Measurements from ENCODE around the gene PPIL6.

The PPIL6 gene

DNA sequence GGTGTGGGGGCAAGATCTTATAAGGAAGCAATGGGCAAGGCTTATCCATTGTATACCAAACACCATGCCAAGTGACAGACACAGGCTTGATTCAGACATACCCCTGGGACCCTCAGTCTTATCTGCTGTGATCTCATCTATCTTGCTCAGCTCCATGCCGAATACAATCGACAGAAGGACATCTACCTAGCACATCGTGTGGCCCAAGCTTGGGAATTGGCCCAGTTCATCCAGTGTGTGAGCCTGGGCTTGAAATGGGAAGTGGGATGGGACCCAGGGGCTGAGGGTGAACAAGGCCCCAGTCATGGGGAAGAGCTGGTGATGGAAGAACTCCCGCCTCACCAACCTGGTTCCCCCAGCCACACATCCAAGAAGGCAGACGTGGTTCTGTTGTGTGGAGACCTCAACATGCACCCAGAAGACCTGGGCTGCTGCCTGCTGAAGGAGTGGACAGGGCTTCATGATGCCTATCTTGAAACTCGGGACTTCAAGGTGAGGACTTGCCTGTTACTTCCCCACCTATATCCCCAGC, 2.0 kb upstream of the PPIL6 start:
- no peak overlapping the region for H3K4me2 ChIP-seq (ENCODE audit: low read depth, low read length)
- H3K9me3 ChIP-seq (replicated peaks; ENCODE audit: insufficient read depth, low read length): no peaks in the 10 kb centered on the region
- H3K27me3 ChIP-seq (replicated peaks; ENCODE audit: insufficient read depth, low read length): no peaks in the 10 kb centered on the region
- no peaks in the 10 kb centered on the region for H3K9me2 ChIP-seq (replicated peaks; ENCODE audit: insufficient read depth, low read length)
- H2AFZ ChIP-seq (ENCODE audit: low read length): no peak overlapping the region
- no peak overlapping the region for H3K27ac ChIP-seq (ENCODE audit: low read length)
- H3K4me3 ChIP-seq (ENCODE audit: low read length): no peak overlapping the region; the same call in 1 of the 2 replicates
- DNase-seq: no peak
- no peak overlapping the region for H3K9ac ChIP-seq (ENCODE audit: low read length)
- peaks cover 6% of the 10 kb centered on the region; the same call in 1 of the 2 replicates for H3F3A ChIP-seq (ENCODE audit: insufficient read depth, low read length)
- H4K20me1 ChIP-seq (ENCODE audit: insufficient read depth, low read length): no peaks in the 10 kb centered on the region
- 0 out of 2 replicates have a peak, but pooled peaks cover 6% of the 10 kb centered on the region for H3K4me1 ChIP-seq (ENCODE audit: low read length)
- H3K79me2 ChIP-seq (ENCODE audit: low read length): peaks cover 22% of the 10 kb centered on the region
- no peaks in the 10 kb centered on the region; the same call in 1 of the 2 replicates for H3K36me3 ChIP-seq (replicated peaks; ENCODE audit: insufficient read depth, low read length)
- TF ChIP-seq EZH2phosphoT487 (IDR thresholded peaks at IDR 0.05; ENCODE audit: low read length) (no peak), EZH2 (optimal IDR thresholded peaks at IDR 0.05; ENCODE audit: low read depth, low read length) (no peak)

DNA sequence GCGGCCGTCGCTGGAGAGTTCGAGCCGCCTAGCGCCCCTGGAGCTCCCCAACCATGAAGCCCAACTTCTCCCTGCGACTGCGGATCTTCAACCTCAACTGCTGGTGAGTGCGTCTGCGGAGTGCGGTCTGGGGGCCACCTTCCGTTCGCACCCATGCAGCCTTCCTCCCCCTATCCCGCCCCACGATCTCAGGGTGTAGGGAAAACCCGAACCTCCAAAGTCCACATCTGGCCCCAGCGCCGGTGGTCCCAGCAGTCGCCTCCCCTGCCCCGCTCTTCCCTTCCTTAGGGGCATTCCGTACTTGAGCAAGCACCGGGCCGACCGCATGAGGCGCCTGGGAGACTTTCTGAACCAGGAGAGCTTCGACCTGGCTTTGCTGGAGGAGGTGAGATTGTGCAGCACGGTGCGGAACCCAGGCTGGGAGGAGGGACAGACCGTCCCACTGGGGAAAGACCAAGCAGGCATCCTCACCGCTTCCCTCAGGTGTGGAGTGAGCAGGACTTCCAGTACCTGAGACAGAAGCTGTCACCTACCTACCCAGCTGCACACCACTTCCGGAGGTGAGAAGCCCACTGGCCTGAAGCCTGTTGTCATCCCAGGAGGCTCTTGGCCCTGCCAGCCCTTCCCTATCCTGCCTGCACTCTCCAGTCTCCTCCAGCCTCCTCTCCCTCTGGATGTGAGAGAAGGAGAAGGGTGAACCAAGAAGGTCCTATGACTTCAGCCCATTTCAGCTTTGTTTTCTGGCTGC, 815 bp upstream of the PPIL6 start:
- peaks cover 6% of the 10 kb centered on the region; the same call in 1 of the 2 replicates for H3F3A ChIP-seq (ENCODE audit: insufficient read depth, low read length)
- H3K9ac ChIP-seq (ENCODE audit: low read length): peak overlapping the region; percentile 90
- H3K4me2 ChIP-seq (ENCODE audit: low read depth, low read length): peak overlapping the region; percentile 94
- H3K27me3 ChIP-seq (replicated peaks; ENCODE audit: insufficient read depth, low read length): no peaks in the 10 kb centered on the region
- no peaks in the 10 kb centered on the region for H3K9me2 ChIP-seq (replicated peaks; ENCODE audit: insufficient read depth, low read length)
- H2AFZ ChIP-seq (ENCODE audit: low read length): peak overlapping the region; percentile 85
- no peak for TF ChIP-seq EZH2 (optimal IDR thresholded peaks at IDR 0.05; ENCODE audit: low read depth, low read length)
- TF ChIP-seq CTCF (IDR thresholded peaks at IDR 0.05; ENCODE audit: low read length): no peak
- TF ChIP-seq EZH2phosphoT487 (IDR thresholded peaks at IDR 0.05; ENCODE audit: low read length): no peak
- peaks cover 22% of the 10 kb centered on the region for H3K79me2 ChIP-seq (ENCODE audit: low read length)
- peak overlapping the region; percentile 88 for H3K4me3 ChIP-seq (ENCODE audit: low read length)
- no peaks in the 10 kb centered on the region; the same call in 1 of the 2 replicates for H3K36me3 ChIP-seq (replicated peaks; ENCODE audit: insufficient read depth, low read length)
- H3K27ac ChIP-seq (ENCODE audit: low read length): peak overlapping the region; percentile 52; the same call in 1 of the 2 replicates
- H4K20me1 ChIP-seq (ENCODE audit: insufficient read depth, low read length): no peaks in the 10 kb centered on the region
- no peaks in the 10 kb centered on the region for H3K9me3 ChIP-seq (replicated peaks; ENCODE audit: insufficient read depth, low read length)
- DNase-seq: peak; percentile 31
- H3K4me1 ChIP-seq (ENCODE audit: low read length): 0 out of 2 replicates have a peak, but pooled peaks cover 6% of the 10 kb centered on the region

GRCh38 chr6:109436041-109436440, 4.4 kb downstream of the PPIL6 start:
- no peaks in the 10 kb centered on the region for H3K9me2 ChIP-seq (replicated peaks; ENCODE audit: insufficient read depth, low read length)
- TF ChIP-seq EZH2 (optimal IDR thresholded peaks at IDR 0.05; ENCODE audit: low read depth, low read length): no peak
- no peak for TF ChIP-seq EZH2phosphoT487 (IDR thresholded peaks at IDR 0.05; ENCODE audit: low read length)

GRCh38 chr6:109434456-109434855, 6.0 kb downstream of the PPIL6 start:
- Histone ChIP-seq H3K36me3 (replicated peaks; ENCODE audit: insufficient read depth, low read length) (no peaks in the 10 kb centered on the region), H3K9ac (ENCODE audit: low read length) (no peak overlapping the region), H3K79me2 (ENCODE audit: low read length) (no peaks in the 10 kb centered on the region), H2AFZ (ENCODE audit: low read length) (no peak overlapping the region), H4K20me1 (ENCODE audit: insufficient read depth, low read length) (no peaks in the 10 kb centered on the region), H3K27me3 (replicated peaks; ENCODE audit: insufficient read depth, low read length) (no peaks in the 10 kb centered on the region), H3K4me2 (ENCODE audit: low read depth, low read length) (no peak overlapping the region), H3F3A (ENCODE audit: insufficient read depth, low read length) (no peaks in the 10 kb centered on the region), H3K27ac (ENCODE audit: low read length) (no peak overlapping the region), H3K9me2 (replicated peaks; ENCODE audit: insufficient read depth, low read length) (no peaks in the 10 kb centered on the region), H3K9me3 (replicated peaks; ENCODE audit: insufficient read depth, low read length) (no peaks in the 10 kb centered on the region), H3K4me3 (ENCODE audit: low read length) (no peak overlapping the region), H3K4me1 (ENCODE audit: low read length) (no peaks in the 10 kb centered on the region)
- TF ChIP-seq EZH2 (optimal IDR thresholded peaks at IDR 0.05; ENCODE audit: low read depth, low read length) (no peak), EZH2phosphoT487 (IDR thresholded peaks at IDR 0.05; ENCODE audit: low read length) (no peak), CTCF (IDR thresholded peaks at IDR 0.05; ENCODE audit: low read length) (no peak)
- no peak for DNase-seq

More at GRCh38 chr6:109436041-109436440, 4.4 kb downstream of the PPIL6 start:
- H3K27me3 ChIP-seq (replicated peaks; ENCODE audit: insufficient read depth, low read length): no peaks in the 10 kb centered on the region
- no peak overlapping the region for H3K27ac ChIP-seq (ENCODE audit: low read length)
- no peak overlapping the region for H3K4me3 ChIP-seq (ENCODE audit: low read length)
- peaks cover 2% of the 10 kb centered on the region for H3K79me2 ChIP-seq (ENCODE audit: low read length)
- H3F3A ChIP-seq (ENCODE audit: insufficient read depth, low read length): no peaks in the 10 kb centered on the region
- no peak overlapping the region for H3K4me2 ChIP-seq (ENCODE audit: low read depth, low read length)
- no peak overlapping the region for H2AFZ ChIP-seq (ENCODE audit: low read length)
- H3K9ac ChIP-seq (ENCODE audit: low read length): no peak overlapping the region
- DNase-seq: no peak
- no peaks in the 10 kb centered on the region for H3K36me3 ChIP-seq (replicated peaks; ENCODE audit: insufficient read depth, low read length)
- H3K4me1 ChIP-seq (ENCODE audit: low read length): no peaks in the 10 kb centered on the region
- no peaks in the 10 kb centered on the region for H3K9me3 ChIP-seq (replicated peaks; ENCODE audit: insufficient read depth, low read length)
- no peaks in the 10 kb centered on the region for H4K20me1 ChIP-seq (ENCODE audit: insufficient read depth, low read length)

Data from MM.1S (cell line).